Muscle of leg (tissue), 11 donors: ENCODE results near the gene ACTN1. TPM values are rescaled to one million over a fixed set of nuclear protein-coding genes. Genes with fewer than 3 reads are reported as not detected.

Experiments used
- DNase-seq: peaks from one replicate; pipeline ENCODE4 v3.0.0; 2013
- H3K27ac ChIP-seq: one replicate; pipeline ENCODE4 v1.5.1; 2013; ENCODE audit warnings: mild to moderate bottlenecking, low read length, control low read depth
- H3K27me3 ChIP-seq: one replicate; pipeline ENCODE4 v1.6.1; 2013; ENCODE audit warnings: low read length; ENCODE audit not compliant: control insufficient read depth, insufficient read depth
- H3K36me3 ChIP-seq: one replicate; pipeline ENCODE4 v1.6.1; 2013; ENCODE audit warnings: low read length; ENCODE audit not compliant: control insufficient read depth, insufficient read depth
- H3K4me1 ChIP-seq: one replicate; pipeline ENCODE4 v1.6.1; 2013; ENCODE audit warnings: low read length; ENCODE audit not compliant: control insufficient read depth, insufficient read depth
- H3K4me3 ChIP-seq: one replicate; pipeline ENCODE4 v1.5.1; 2013; ENCODE audit warnings: low read length, control low read depth
- H3K9me3 ChIP-seq: replicated peaks from 2 replicates; pipeline ENCODE4 v1.6.1; 2013; ENCODE audit warnings: low read depth, low read length; ENCODE audit not compliant: control insufficient read depth
- WGBS: methylation state at CpG from one replicate; pipeline ENCODE4 v1.1.5; 2013; ENCODE audit warnings: missing lambda C conversion rate; ENCODE audit not compliant: insufficient coverage; 5-methylcytosine and 5-hydroxymethylcytosine counted together
- polyA plus RNA-seq, 8 donors: library from polyadenylated mRNA; unstranded; fragments of 120-200 nt; gene quantifications; one replicate each; pipeline versions ENCODE4 v1.2.1 to v1.2.3, GENCODE V29; 2013; ENCODE audit warnings: inconsistent platforms in 1 of 8, low replicate concordance in 1 of 8; ENCODE audit not compliant: insufficient read length in 8 of 8, insufficient read depth in 1 of 8
- total RNA-seq: library from RNA; stranded (reverse); fragments of 120-200 nt; gene quantifications from one replicate; pipeline ENCODE4 v1.2.4, GENCODE V29; 2013

Gene ACTN1
- total and polyA plus RNA-seq, 9 donors = 30.3 to 58.5 (median 48.5) TPM

- H3K4me1 ChIP-seq = peaks cover 84% of the 10 kb centered on the region
- no peak for DNase-seq
- 36% methylated on average over 4 of the region's 11 CpGs for WGBS
Measured at GRCh38 chr14:68939181-68939892, 39.8 kb downstream of the ACTN1 start.

GRCh38 chr14:68938271-68939150, 40.6 kb downstream of the ACTN1 start:
- Histone ChIP-seq H3K36me3 (no peaks in the 10 kb centered on the region), H3K4me3 (no peak overlapping the region), H3K27me3 (no peaks in the 10 kb centered on the region), H3K27ac (peak overlapping the region; percentile 76), H3K4me1 (peaks cover 82% of the 10 kb centered on the region), H3K9me3 (no peaks in the 10 kb centered on the region)
- peak; percentile 64 for DNase-seq
- 45% methylated on average over 1 of the region's 4 CpGs for WGBS

More at GRCh38 chr14:68939181-68939892, 39.8 kb downstream of the ACTN1 start:
- no peaks in the 10 kb centered on the region for H3K9me3 ChIP-seq
- peak overlapping the region; percentile 76 for H3K27ac ChIP-seq
- no peak overlapping the region for H3K4me3 ChIP-seq
- H3K36me3 ChIP-seq = no peaks in the 10 kb centered on the region
- no peaks in the 10 kb centered on the region for H3K27me3 ChIP-seq

- H3K27ac ChIP-seq = peak overlapping the region; percentile 76
- no peak for DNase-seq
- H3K4me3 ChIP-seq = no peak overlapping the region
- 57% methylated on average over 9 of the region's 11 CpGs for WGBS
- H3K4me1 ChIP-seq = peaks cover 75% of the 10 kb centered on the region
- H3K9me3 ChIP-seq = no peaks in the 10 kb centered on the region
- no peaks in the 10 kb centered on the region for H3K27me3 ChIP-seq
- no peaks in the 10 kb centered on the region for H3K36me3 ChIP-seq
Measured at GRCh38 chr14:68937471-68938270, 41.4 kb downstream of the ACTN1 start.

- Histone ChIP-seq H3K27me3 (no peaks in the 10 kb centered on the region), H3K4me3 (no peak overlapping the region), H3K27ac (peak overlapping the region; percentile 78), H3K4me1 (peaks cover 68% of the 10 kb centered on the region), H3K36me3 (no peaks in the 10 kb centered on the region), H3K9me3 (no peaks in the 10 kb centered on the region)
- 75% methylated on average over 1 of the region's 2 CpGs for WGBS
- DNase-seq = no peak
Measured at GRCh38 chr14:68936980-68937379, 42.1 kb downstream of the ACTN1 start.

GRCh38 chr14:68936476-68936875, 42.6 kb downstream of the ACTN1 start:
- Histone ChIP-seq H3K9me3 (no peaks in the 10 kb centered on the region), H3K36me3 (no peaks in the 10 kb centered on the region), H3K27ac (peak overlapping the region; percentile 78), H3K27me3 (no peaks in the 10 kb centered on the region), H3K4me3 (no peak overlapping the region), H3K4me1 (peaks cover 63% of the 10 kb centered on the region)
- WGBS = 73% methylated on average over 7 of the region's 8 CpGs
- DNase-seq = no peak

- DNase-seq = peak; percentile 72
- Histone ChIP-seq H3K27ac (peak overlapping the region; percentile 78), H3K4me3 (no peak overlapping the region), H3K27me3 (no peaks in the 10 kb centered on the region), H3K4me1 (peaks cover 56% of the 10 kb centered on the region), H3K9me3 (no peaks in the 10 kb centered on the region), H3K36me3 (peaks cover 2% of the 10 kb centered on the region)
- no CpG with 5 or more reads among the region's 6 CpGs for WGBS
Measured at GRCh38 chr14:68935761-68936214, 43.3 kb downstream of the ACTN1 start.

- 73% methylated on average over 7 of the region's 9 CpGs for WGBS
- DNase-seq = no peak
- H3K4me1 ChIP-seq = peaks cover 47% of the 10 kb centered on the region
- no peak overlapping the region for H3K27ac ChIP-seq
- H3K36me3 ChIP-seq = peaks cover 3% of the 10 kb centered on the region
- no peaks in the 10 kb centered on the region for H3K9me3 ChIP-seq
- no peaks in the 10 kb centered on the region for H3K27me3 ChIP-seq
- no peak overlapping the region for H3K4me3 ChIP-seq
Measured at GRCh38 chr14:68934066-68934465, 45.0 kb downstream of the ACTN1 start.

GRCh38 chr14:68932686-68933085, 46.4 kb downstream of the ACTN1 start:
- no peak for DNase-seq
- Histone ChIP-seq H3K4me3 (no peak overlapping the region), H3K9me3 (no peaks in the 10 kb centered on the region), H3K4me1 (peaks cover 36% of the 10 kb centered on the region), H3K36me3 (peaks cover 3% of the 10 kb centered on the region), H3K27me3 (no peaks in the 10 kb centered on the region), H3K27ac (no peak overlapping the region)
- WGBS = 100% methylated on average over 3 of the region's 5 CpGs

- DNase-seq = no peak
- Histone ChIP-seq H3K27ac (no peak overlapping the region), H3K36me3 (peaks cover 3% of the 10 kb centered on the region), H3K27me3 (no peaks in the 10 kb centered on the region), H3K4me1 (peaks cover 33% of the 10 kb centered on the region), H3K4me3 (no peak overlapping the region), H3K9me3 (no peaks in the 10 kb centered on the region)
- WGBS = 61% methylated on average over 2 of the region's 4 CpGs
Measured at GRCh38 chr14:68932231-68932630, 46.9 kb downstream of the ACTN1 start.
